Ishikawa (cell line): Measurements from ENCODE around the gene PRKCE.

Experiments
- CEBPB ChIP-seq: IDR thresholded peaks from 2 replicates; pipeline ENCODE4 v1.6.1; 2012
- CREB1 ChIP-seq: IDR thresholded peaks from 2 replicates; pipeline ENCODE4 v1.6.1; 2012; ENCODE audit warnings: low read depth
- EGR1 ChIP-seq: IDR thresholded peaks from 2 replicates; pipeline ENCODE4 v1.6.1; 2012
- EP300 ChIP-seq: IDR thresholded peaks from 2 replicates; pipeline ENCODE4 v1.6.1; 2012; ENCODE audit warnings: borderline replicate concordance
- FOXM1 ChIP-seq: IDR thresholded peaks from 2 replicates; pipeline ENCODE4 v1.6.1; 2012; ENCODE audit warnings: low read depth, borderline replicate concordance
- NFIC ChIP-seq: IDR thresholded peaks from 2 replicates; pipeline ENCODE4 v1.6.1; 2012
- RAD21 ChIP-seq: IDR thresholded peaks from 2 replicates; pipeline ENCODE4 v1.6.1; 2012; ENCODE audit warnings: low read depth
- REST ChIP-seq: IDR thresholded peaks from 2 replicates; pipeline ENCODE4 v1.6.1; 2012; ENCODE audit warnings: low read depth, mild to moderate bottlenecking
- TAF1 ChIP-seq: IDR thresholded peaks from 2 replicates; pipeline ENCODE4 v1.6.1; 2012; ENCODE audit warnings: low read depth, mild to moderate bottlenecking
- TCF12 ChIP-seq: IDR thresholded peaks from 2 replicates; pipeline ENCODE4 v1.6.1; 2012; ENCODE audit warnings: low read depth
- TEAD4 ChIP-seq: IDR thresholded peaks from 2 replicates; pipeline ENCODE4 v1.6.1; 2012
- YY1 ChIP-seq: IDR thresholded peaks from 2 replicates; pipeline ENCODE4 v1.6.1; 2012; ENCODE audit warnings: low read depth
- ZBTB7A ChIP-seq: IDR thresholded peaks from 2 replicates; pipeline ENCODE4 v1.6.1; 2012; ENCODE audit warnings: low read depth
- TF ChIP-seq, protein P1 (sequence below): IDR thresholded peaks from 2 replicates; pipeline ENCODE4 v1.6.1; 2012
- TF ChIP-seq, protein P2 (sequence below): IDR thresholded peaks from 2 replicates; pipeline ENCODE4 v1.6.1; 2012

PRKCE gene

GRCh38 chr2:45651415-45652089 lies at the start of gene PRKCE:
TSS of gene PRKCE (plus strand) at chr2:45651675.
- TF ChIP-seq TAF1 (no peak), ZBTB7A (0 out of 2 replicates have a peak, but pooled peaks have one; percentile 44), TCF12 (no peak), RAD21 (no peak)
- TF ChIP-seq, protein P1, sequence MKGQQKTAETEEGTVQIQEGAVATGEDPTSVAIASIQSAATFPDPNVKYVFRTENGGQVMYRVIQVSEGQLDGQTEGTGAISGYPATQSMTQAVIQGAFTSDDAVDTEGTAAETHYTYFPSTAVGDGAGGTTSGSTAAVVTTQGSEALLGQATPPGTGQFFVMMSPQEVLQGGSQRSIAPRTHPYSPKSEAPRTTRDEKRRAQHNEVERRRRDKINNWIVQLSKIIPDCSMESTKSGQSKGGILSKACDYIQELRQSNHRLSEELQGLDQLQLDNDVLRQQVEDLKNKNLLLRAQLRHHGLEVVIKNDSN = no peak

DNA sequence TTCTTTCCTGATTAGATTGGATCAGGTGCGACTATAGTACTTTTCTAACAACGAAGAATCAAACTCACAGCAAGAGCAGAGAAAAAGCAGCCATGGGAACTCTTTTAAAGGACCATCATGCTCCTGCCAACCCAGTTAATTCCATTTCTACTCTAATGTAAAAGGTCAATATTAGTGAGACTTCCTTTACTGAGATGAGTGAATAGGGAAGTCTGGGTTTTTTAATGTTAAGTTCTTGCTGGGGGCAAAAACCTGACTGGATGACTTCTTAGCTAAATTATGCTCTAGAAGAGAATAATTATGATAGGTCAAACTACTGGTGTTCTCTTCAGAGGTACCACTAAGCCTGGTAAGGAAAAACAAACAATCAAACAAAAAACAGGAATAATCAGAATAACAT lies 48.9 kb upstream of the PRKCE start:
- TF ChIP-seq ZBTB7A (no peak), CREB1 (no peak), NFIC (no peak), TAF1 (no peak), TCF12 (no peak), CEBPB (no peak), EP300 (no peak), YY1 (no peak), RAD21 (no peak), EGR1 (no peak), TEAD4 (no peak), REST (no peak), FOXM1 (no peak)
- TF ChIP-seq, protein P1 = no peak
- TF ChIP-seq, protein P2, sequence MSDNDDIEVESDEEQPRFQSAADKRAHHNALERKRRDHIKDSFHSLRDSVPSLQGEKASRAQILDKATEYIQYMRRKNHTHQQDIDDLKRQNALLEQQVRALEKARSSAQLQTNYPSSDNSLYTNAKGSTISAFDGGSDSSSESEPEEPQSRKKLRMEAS = no peak

DNA sequence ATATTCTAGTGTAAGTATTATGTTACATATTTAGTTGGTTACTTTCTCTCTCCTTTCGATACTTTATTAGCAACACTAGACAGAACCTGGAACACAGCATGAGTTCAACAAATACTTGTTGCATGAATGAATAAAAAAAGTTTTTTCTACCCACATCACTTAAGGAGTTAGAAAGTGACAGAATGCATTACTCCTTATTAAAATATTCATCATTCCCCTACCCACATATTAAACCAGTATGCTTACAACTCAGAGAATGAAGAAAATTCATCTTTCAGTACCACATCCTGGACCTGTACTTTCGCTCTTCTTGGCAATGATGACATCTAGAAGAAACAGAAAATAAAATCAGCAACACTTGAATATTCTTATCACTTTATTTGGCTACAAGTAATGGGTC lies 46.4 kb upstream of the PRKCE start:
- TF ChIP-seq RAD21 = no peak
- no peak for TF ChIP-seq REST
- TF ChIP-seq, protein P1 = no peak
- TF ChIP-seq CREB1 = no peak
- no peak for TF ChIP-seq CEBPB
- no peak for TF ChIP-seq FOXM1
- no peak for TF ChIP-seq TEAD4
- no peak for TF ChIP-seq NFIC
- TF ChIP-seq, protein P2 = no peak
- TF ChIP-seq ZBTB7A = no peak
- TF ChIP-seq TAF1 = no peak
- TF ChIP-seq EGR1 = no peak
- no peak for TF ChIP-seq TCF12
- no peak for TF ChIP-seq YY1
- no peak for TF ChIP-seq EP300

DNA sequence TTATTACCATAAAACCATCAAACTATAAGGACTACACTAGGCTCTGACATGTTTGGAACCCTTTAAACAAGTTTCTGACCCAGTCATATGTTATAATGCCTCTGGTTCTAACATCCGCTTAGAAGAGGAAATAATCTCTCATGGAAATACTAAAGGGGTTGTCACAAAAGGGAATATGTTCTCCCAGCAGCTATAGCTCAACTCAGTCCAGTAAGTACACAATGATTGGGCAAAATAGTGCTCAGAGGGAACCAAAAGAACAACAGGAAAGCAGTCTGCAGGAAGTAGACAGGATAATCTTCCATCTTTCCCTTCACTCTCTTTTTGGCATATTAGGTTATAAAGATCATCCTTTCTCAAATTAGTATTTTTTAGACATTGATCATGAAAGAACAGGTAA lies 44.7 kb upstream of the PRKCE start:
- TF ChIP-seq TAF1 = no peak
- TF ChIP-seq RAD21 = no peak
- TF ChIP-seq EGR1 = no peak
- TF ChIP-seq NFIC = no peak
- TF ChIP-seq ZBTB7A = no peak
- TF ChIP-seq, protein P1 = no peak

DNA sequence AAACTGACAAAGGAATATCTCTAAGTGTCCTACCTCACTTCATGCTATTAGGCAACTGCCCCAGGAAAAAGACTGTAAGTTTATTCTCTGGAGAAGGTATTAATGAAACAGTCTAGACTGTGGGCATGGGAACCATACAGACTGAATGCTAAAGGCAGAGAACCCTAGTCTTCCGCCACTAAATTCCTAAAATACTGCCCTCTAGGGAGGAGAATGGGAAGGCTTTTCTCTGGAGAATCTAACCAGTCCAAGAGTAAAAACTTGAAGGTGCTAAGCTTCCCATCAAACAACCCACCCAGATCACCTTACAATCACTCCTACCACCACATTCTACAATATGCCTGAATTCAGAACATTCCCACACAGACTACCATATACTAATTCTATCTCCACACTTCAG lies 43.8 kb upstream of the PRKCE start:
- TF ChIP-seq NFIC = no peak
- peak; percentile 46; the same call in 1 of the 2 replicates for TF ChIP-seq TEAD4
- peak; percentile 12; the same call in 1 of the 2 replicates for TF ChIP-seq RAD21
